HepG2 (cell line): ENCODE measurements around the gene TDRD10. TPM values are rescaled to one million over a fixed set of nuclear protein-coding genes. Genes with fewer than 3 reads are reported as not detected.

Experiments
- ARID2 ChIP-seq: sonication (generic); formaldehyde crosslinking; IDR thresholded peaks from 2 replicates; pipeline ENCODE4 v1.8.1; 2022; ENCODE audit warnings: mild to moderate bottlenecking, missing genetic modification reagents, borderline replicate concordance
- CENPBD1 ChIP-seq: sonication (generic); formaldehyde crosslinking; IDR thresholded peaks from 2 replicates; pipeline ENCODE4 v1.8.0; 2022; ENCODE audit warnings: missing genetic modification reagents, low read depth, mild to moderate bottlenecking, borderline replicate concordance
- KDM3A ChIP-seq: IDR thresholded peaks from 2 replicates; pipeline ENCODE4 v1.6.1; 2018; ENCODE audit warnings: low read depth, missing compliant biosample characterization
- MYC ChIP-seq: sonication (generic); formaldehyde crosslinking; IDR thresholded peaks from 2 replicates; pipeline ENCODE4 v1.9.0; 2021; ENCODE audit warnings: missing genetic modification reagents, borderline replicate concordance
- MYPOP ChIP-seq: sonication (generic); formaldehyde crosslinking; IDR thresholded peaks from 2 replicates; pipeline ENCODE4 v1.8.1; 2023; ENCODE audit warnings: mild to moderate bottlenecking, moderate library complexity, missing genetic modification reagents
- POLR2AphosphoS5 ChIP-seq: IDR thresholded peaks from 2 replicates; pipeline ENCODE4 v1.6.1; 2012; ENCODE audit warnings: low read depth, low read length
- PRDM15 ChIP-seq: sonication (generic); formaldehyde crosslinking; IDR thresholded peaks from 2 replicates; pipeline ENCODE4 v1.4.0; 2020; ENCODE audit warnings: missing genetic modification reagents
- REL ChIP-seq: sonication (generic); formaldehyde crosslinking; conservative IDR thresholded peaks from 2 replicates; pipeline ENCODE4 v1.8.0; 2022; ENCODE audit warnings: mild to moderate bottlenecking, missing genetic modification reagents, moderate library complexity
- SALL1 ChIP-seq: sonication (generic); formaldehyde crosslinking; IDR thresholded peaks from 2 replicates; pipeline ENCODE4 v1.8.0; 2022; ENCODE audit warnings: mild to moderate bottlenecking, missing genetic modification reagents
- ZNF761 ChIP-seq: sonication (generic); formaldehyde crosslinking; conservative IDR thresholded peaks from 2 replicates; pipeline ENCODE4 v1.4.0; 2020; ENCODE audit warnings: mild to moderate bottlenecking, missing genetic modification reagents
- ZNF777 ChIP-seq: sonication (generic); formaldehyde crosslinking; IDR thresholded peaks from 2 replicates; pipeline ENCODE4 v1.4.0; 2020; ENCODE audit warnings: missing genetic modification reagents
- ZNF841 ChIP-seq: sonication (generic); formaldehyde crosslinking; IDR thresholded peaks from 2 replicates; pipeline ENCODE4 v1.8.1; 2023; ENCODE audit warnings: missing genetic modification reagents, borderline replicate concordance
- ZSCAN30 ChIP-seq: sonication (generic); formaldehyde crosslinking; IDR thresholded peaks from 2 replicates; pipeline ENCODE4 v1.5.0; 2020; ENCODE audit warnings: mild to moderate bottlenecking, missing genetic modification reagents
- polyA plus RNA-seq, 8 experiments: library from polyadenylated mRNA; depleted of rRNA in 3 of 8; stranded (reverse) in 7 of 8; unstranded in 1 of 8; fragments of >200 nt; fragmentation: Illumina TruSeq in 4 of 8; extraction: Trizol in 4 of 8; gene quantifications; 2 replicates each; pipeline versions ENCODE4 v1.2.1 to v1.2.3, GENCODE V29; 2011 to 2016; ENCODE audit warnings: low read depth in 4 of 8, missing spikeins in 1 of 8, mixed read lengths in 1 of 8; ENCODE audit not compliant: insufficient read depth in 1 of 8
- total RNA-seq, 5 experiments: library from RNA; depleted of rRNA; stranded (reverse); fragments of >200 nt; fragmentation: Illumina TruSeq; extraction: Trizol; gene quantifications; 2 replicates each; pipeline ENCODE4 v1.2.3, GENCODE V29; 2016; ENCODE audit warnings: low read depth in 1 of 5
- TF ChIP-seq, protein P1 (sequence below): sonication (generic); formaldehyde crosslinking; IDR thresholded peaks from 2 replicates; pipeline ENCODE4 v1.5.1; 2020; ENCODE audit warnings: mild to moderate bottlenecking, missing genetic modification reagents
- TF ChIP-seq, protein P2 (sequence below): IDR thresholded peaks from 2 replicates; pipeline ENCODE4 v1.6.1; 2016
- TF ChIP-seq, protein P3 (sequence below): sonication (generic); formaldehyde crosslinking; IDR thresholded peaks from 2 replicates; pipeline ENCODE4 v1.5.0; 2020; ENCODE audit warnings: mild to moderate bottlenecking, low read depth, missing genetic modification reagents, borderline replicate concordance

Gene TDRD10
- total and polyA plus RNA-seq, 2 of the 13 experiments (the other 11 are each of a cell fraction or from before 2014, with no cell fraction given) = not detected

GRCh38 chr1:154558720-154559465, 56.9 kb downstream of the TDRD10 start (continued):
- TF ChIP-seq MYPOP (CRISPR knock-in tag) (peak; percentile 97), ZNF761 (CRISPR knock-in tag) (peak; percentile 99), KDM3A (peak; percentile 75; the same call in 1 of the 2 replicates), POLR2AphosphoS5 (no peak; the same call in 1 of the 2 replicates), ZNF777 (CRISPR knock-in tag) (peak; percentile 73), ZNF841 (CRISPR knock-in tag) (peak; percentile 97), SALL1 (peak; percentile 99), MYC (CRISPR knock-in tag) (peak; percentile 99), ZSCAN30 (CRISPR knock-in tag) (peak; percentile 96), ARID2 (peak; percentile 88; the same call in 1 of the 2 replicates), PRDM15 (CRISPR knock-in tag) (no peak; the same call in 1 of the 2 replicates), CENPBD1 (CRISPR knock-in tag) (peak; percentile 66; the same call in 1 of the 2 replicates), REL (peak; percentile 100)
- TF ChIP-seq, protein P1, sequence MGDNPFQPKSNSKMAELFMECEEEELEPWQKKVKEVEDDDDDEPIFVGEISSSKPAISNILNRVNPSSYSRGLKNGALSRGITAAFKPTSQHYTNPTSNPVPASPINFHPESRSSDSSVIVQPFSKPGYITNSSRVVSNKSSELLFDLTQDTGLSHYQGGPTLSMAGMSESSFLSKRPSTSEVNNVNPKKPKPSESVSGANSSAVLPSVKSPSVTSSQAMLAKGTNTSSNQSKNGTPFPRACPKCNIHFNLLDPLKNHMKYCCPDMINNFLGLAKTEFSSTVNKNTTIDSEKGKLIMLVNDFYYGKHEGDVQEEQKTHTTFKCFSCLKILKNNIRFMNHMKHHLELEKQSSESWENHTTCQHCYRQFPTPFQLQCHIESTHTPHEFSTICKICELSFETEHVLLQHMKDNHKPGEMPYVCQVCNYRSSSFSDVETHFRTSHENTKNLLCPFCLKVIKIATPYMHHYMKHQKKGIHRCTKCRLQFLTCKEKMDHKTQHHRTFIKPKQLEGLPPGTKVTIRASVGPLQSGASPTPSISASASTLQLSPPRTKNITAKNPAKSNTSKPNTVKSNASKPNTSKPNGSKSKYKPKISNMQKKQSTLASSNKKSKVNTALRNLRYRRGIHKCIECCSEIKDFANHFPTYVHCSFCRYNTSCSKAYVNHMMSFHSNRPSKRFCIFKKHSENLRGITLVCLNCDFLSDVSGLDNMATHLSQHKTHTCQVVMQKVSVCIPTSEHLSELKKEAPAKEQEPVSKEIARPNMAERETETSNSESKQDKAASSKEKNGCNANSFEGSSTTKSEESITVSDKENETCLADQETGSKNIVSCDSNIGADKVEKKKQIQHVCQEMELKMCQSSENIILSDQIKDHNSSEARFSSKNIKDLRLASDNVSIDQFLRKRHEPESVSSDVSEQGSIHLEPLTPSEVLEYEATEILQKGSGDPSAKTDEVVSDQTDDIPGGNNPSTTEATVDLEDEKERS = peak; percentile 93
- TF ChIP-seq, protein P2, sequence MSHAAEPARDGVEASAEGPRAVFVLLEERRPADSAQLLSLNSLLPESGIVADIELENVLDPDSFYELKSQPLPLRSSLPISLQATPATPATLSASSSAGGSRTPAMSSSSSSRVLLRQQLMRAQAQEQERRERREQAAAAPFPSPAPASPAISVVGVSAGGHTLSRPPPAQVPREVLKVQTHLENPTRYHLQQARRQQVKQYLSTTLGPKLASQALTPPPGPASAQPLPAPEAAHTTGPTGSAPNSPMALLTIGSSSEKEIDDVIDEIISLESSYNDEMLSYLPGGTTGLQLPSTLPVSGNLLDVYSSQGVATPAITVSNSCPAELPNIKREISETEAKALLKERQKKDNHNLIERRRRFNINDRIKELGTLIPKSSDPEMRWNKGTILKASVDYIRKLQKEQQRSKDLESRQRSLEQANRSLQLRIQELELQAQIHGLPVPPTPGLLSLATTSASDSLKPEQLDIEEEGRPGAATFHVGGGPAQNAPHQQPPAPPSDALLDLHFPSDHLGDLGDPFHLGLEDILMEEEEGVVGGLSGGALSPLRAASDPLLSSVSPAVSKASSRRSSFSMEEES (CRISPR knock-in tag) = peak; percentile 99
- TF ChIP-seq, protein P3, sequence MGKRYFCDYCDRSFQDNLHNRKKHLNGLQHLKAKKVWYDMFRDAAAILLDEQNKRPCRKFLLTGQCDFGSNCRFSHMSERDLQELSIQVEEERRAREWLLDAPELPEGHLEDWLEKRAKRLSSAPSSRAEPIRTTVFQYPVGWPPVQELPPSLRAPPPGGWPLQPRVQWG (CRISPR knock-in tag) = no peak
